ENCODE results near the gene CUBN.

CUBN gene

GRCh38 chr10:17092986-17093803 is 36.4 kb downstream of the CUBN start:
- no peak overlapping the region for H3K9ac ChIP-seq (ENCODE audit: insufficient read length)
- TF ChIP-seq EZH2 (IDR thresholded peaks at IDR 0.05) (no peak), POLR2AphosphoS5 (IDR thresholded peaks at IDR 0.05; ENCODE audit: borderline replicate concordance, low read depth, low read length) (no peak), FOXP2 (optimal IDR thresholded peaks at IDR 0.05; ENCODE audit: control extremely low read depth, extremely low read length, insufficient read depth) (no peak)

GRCh38 chr10:17092216-17092944 is 37.2 kb downstream of the CUBN start:
- TF ChIP-seq FOXP2 (optimal IDR thresholded peaks at IDR 0.05; ENCODE audit: control extremely low read depth, extremely low read length, insufficient read depth) (no peak), POLR2AphosphoS5 (IDR thresholded peaks at IDR 0.05; ENCODE audit: borderline replicate concordance, low read depth, low read length) (no peak), EZH2 (IDR thresholded peaks at IDR 0.05) (no peak)
- no peaks in the 10 kb centered on the region; the same call in 1 of the 2 replicates for H3K9me3 ChIP-seq (ENCODE audit: low read depth, low read length)
- H3K9ac ChIP-seq (ENCODE audit: insufficient read length) = no peak overlapping the region
- H3K4me3 ChIP-seq = no peak overlapping the region
- DNase-seq (ENCODE audit: low read depth, low spot score) = no peak
- no peaks in the 10 kb centered on the region for H3K36me3 ChIP-seq (ENCODE audit: insufficient read depth, low read length)
- H3K27ac ChIP-seq = no peak overlapping the region

More at GRCh38 chr10:17092986-17093803, 36.4 kb downstream of the CUBN start:
- H3K4me3 ChIP-seq = no peak overlapping the region
- DNase-seq (ENCODE audit: low read depth, low spot score) = no peak
- H3K27ac ChIP-seq = peak overlapping the region; percentile 57; the same call in 1 of the 2 replicates
- H3K36me3 ChIP-seq (ENCODE audit: insufficient read depth, low read length) = no peaks in the 10 kb centered on the region
- H3K9me3 ChIP-seq (ENCODE audit: low read depth, low read length) = no peaks in the 10 kb centered on the region; the same call in 1 of the 2 replicates

- no peak for DNase-seq (ENCODE audit: low read depth, low spot score)
- Histone ChIP-seq H3K9me3 (ENCODE audit: low read depth, low read length) (no peaks in the 10 kb centered on the region), H3K9ac (ENCODE audit: insufficient read length) (no peak overlapping the region), H3K36me3 (ENCODE audit: insufficient read depth, low read length) (no peaks in the 10 kb centered on the region), H3K27ac (no peak overlapping the region), H3K4me3 (no peak overlapping the region)
- no peak for TF ChIP-seq POLR2AphosphoS5 (IDR thresholded peaks at IDR 0.05; ENCODE audit: borderline replicate concordance, low read depth, low read length)
- TF ChIP-seq EZH2 (IDR thresholded peaks at IDR 0.05) = no peak
- no peak for TF ChIP-seq FOXP2 (optimal IDR thresholded peaks at IDR 0.05; ENCODE audit: control extremely low read depth, extremely low read length, insufficient read depth)
These were observed 41.3 kb downstream of the CUBN start for GRCh38 chr10:17088118-17088806.

- H3K9me3 ChIP-seq (ENCODE audit: low read depth, low read length) = no peaks in the 10 kb centered on the region
- H3K27ac ChIP-seq = no peak overlapping the region
- DNase-seq (ENCODE audit: low read depth, low spot score) = no peak
- no peak overlapping the region for H3K4me3 ChIP-seq
- no peaks in the 10 kb centered on the region for H3K36me3 ChIP-seq (ENCODE audit: insufficient read depth, low read length)
- TF ChIP-seq POLR2AphosphoS5 (IDR thresholded peaks at IDR 0.05; ENCODE audit: borderline replicate concordance, low read depth, low read length) = no peak
- TF ChIP-seq EZH2 (IDR thresholded peaks at IDR 0.05) = no peak
- no peak for TF ChIP-seq FOXP2 (optimal IDR thresholded peaks at IDR 0.05; ENCODE audit: control extremely low read depth, extremely low read length, insufficient read depth)
- H3K9ac ChIP-seq (ENCODE audit: insufficient read length) = no peak overlapping the region
These were observed 42.7 kb downstream of the CUBN start for GRCh38 chr10:17086865-17087367.

GRCh38 chr10:17085011-17085725 is 44.4 kb downstream of the CUBN start:
- H3K4me3 ChIP-seq = no peak overlapping the region
- no peak overlapping the region for H3K9ac ChIP-seq (ENCODE audit: insufficient read length)
- no peaks in the 10 kb centered on the region for H3K9me3 ChIP-seq (ENCODE audit: low read depth, low read length)
- no peaks in the 10 kb centered on the region for H3K36me3 ChIP-seq (ENCODE audit: insufficient read depth, low read length)
- TF ChIP-seq FOXP2 (optimal IDR thresholded peaks at IDR 0.05; ENCODE audit: control extremely low read depth, extremely low read length, insufficient read depth) = no peak
- TF ChIP-seq POLR2AphosphoS5 (IDR thresholded peaks at IDR 0.05; ENCODE audit: borderline replicate concordance, low read depth, low read length) = no peak
- no peak for TF ChIP-seq EZH2 (IDR thresholded peaks at IDR 0.05)
- DNase-seq (ENCODE audit: low read depth, low spot score) = no peak
- H3K27ac ChIP-seq = no peak overlapping the region

GRCh38 chr10:17084258-17084657 is 45.4 kb downstream of the CUBN start:
- no peak overlapping the region for H3K27ac ChIP-seq
- no peak overlapping the region for H3K9ac ChIP-seq (ENCODE audit: insufficient read length)
- H3K36me3 ChIP-seq (ENCODE audit: insufficient read depth, low read length) = no peaks in the 10 kb centered on the region
- H3K9me3 ChIP-seq (ENCODE audit: low read depth, low read length) = no peaks in the 10 kb centered on the region
- TF ChIP-seq EZH2 (IDR thresholded peaks at IDR 0.05) (no peak), POLR2AphosphoS5 (IDR thresholded peaks at IDR 0.05; ENCODE audit: borderline replicate concordance, low read depth, low read length) (no peak), FOXP2 (optimal IDR thresholded peaks at IDR 0.05; ENCODE audit: control extremely low read depth, extremely low read length, insufficient read depth) (no peak)
- DNase-seq (ENCODE audit: low read depth, low spot score) = no peak
- H3K4me3 ChIP-seq = no peak overlapping the region

GRCh38 chr10:17081431-17081830 is 48.2 kb downstream of the CUBN start:
- H3K27ac ChIP-seq = no peak overlapping the region

More at GRCh38 chr10:17081431-17081830, 48.2 kb downstream of the CUBN start:
- Histone ChIP-seq H3K9ac (ENCODE audit: insufficient read length) (no peak overlapping the region), H3K4me3 (no peak overlapping the region), H3K9me3 (ENCODE audit: low read depth, low read length) (no peaks in the 10 kb centered on the region), H3K36me3 (ENCODE audit: insufficient read depth, low read length) (no peaks in the 10 kb centered on the region)
- DNase-seq (ENCODE audit: low read depth, low spot score) = no peak
- no peak for TF ChIP-seq POLR2AphosphoS5 (IDR thresholded peaks at IDR 0.05; ENCODE audit: borderline replicate concordance, low read depth, low read length)
- TF ChIP-seq FOXP2 (optimal IDR thresholded peaks at IDR 0.05; ENCODE audit: control extremely low read depth, extremely low read length, insufficient read depth) = no peak
- no peak for TF ChIP-seq EZH2 (IDR thresholded peaks at IDR 0.05)

Data from SK-N-MC (cell line).